Fibroblast of the aortic adventitia (primary cell): ENCODE results near the gene TC2N. TPM values are rescaled to one million over a fixed set of nuclear protein-coding genes. Genes with fewer than 3 reads are reported as not detected.

Experiments used
- DNase-seq: peaks from one replicate; pipeline ENCODE4 v3.0.0-alpha.2; 2010; ENCODE audit warnings: low read depth
- H3K4me3 ChIP-seq: 2 replicates; pipeline ENCODE4 v1.5.1; 2011; ENCODE audit warnings: low read depth, mild to moderate bottlenecking, control low read depth, low read length, moderate library complexity
- CTCF ChIP-seq: IDR thresholded peaks from 2 replicates; pipeline ENCODE4 v1.5.1; 2011; ENCODE audit warnings: mild to moderate bottlenecking, low read length, control low read depth, inconsistent platforms; ENCODE audit not compliant: insufficient read depth
- total RNA-seq: library from RNA; depleted of rRNA; stranded (reverse); fragments of >200 nt; gene quantifications from 2 replicates; pipeline ENCODE4 v1.2.3, GENCODE V29; 2012; ENCODE audit warnings: low replicate concordance

TC2N gene
- total RNA-seq, 1 donor: 1.6 TPM

DNA sequence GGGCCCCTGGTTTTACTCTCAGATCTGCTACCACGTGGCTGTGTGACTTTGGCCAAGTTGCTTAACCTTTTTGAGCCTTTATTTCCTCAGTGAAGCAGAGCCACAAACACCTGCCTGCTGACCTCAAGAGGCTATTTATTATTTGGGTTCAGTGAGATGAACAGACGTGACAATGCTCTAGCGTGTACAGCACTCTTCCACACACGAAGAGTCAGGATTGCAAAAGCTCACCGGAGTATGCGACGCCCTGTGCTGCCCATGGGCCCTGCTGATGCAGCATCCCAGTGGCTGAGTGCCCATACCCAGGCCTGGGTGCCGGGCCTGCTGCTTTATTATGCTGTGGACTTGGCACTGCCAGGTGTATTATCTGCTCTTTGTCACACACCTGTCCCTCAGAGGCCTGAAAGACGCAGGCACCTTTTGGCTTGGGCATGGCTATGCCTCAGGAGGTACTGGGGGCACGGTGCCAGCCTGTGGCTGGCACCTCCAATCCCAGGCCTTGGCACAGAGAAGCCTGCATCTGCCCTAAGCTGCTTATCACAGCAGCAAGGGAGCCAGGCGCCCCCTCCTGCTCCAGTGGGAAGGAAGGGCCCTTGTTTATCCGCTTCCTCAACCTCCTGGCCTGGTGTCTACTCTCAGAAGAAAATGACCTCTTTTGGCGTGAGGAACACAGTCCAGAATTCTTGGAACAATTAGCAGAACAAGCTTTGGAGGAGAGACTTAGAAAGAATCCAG is 22.3 kb upstream of the TC2N start:
- no peak for TF ChIP-seq CTCF
- no peak overlapping the region for H3K4me3 ChIP-seq
- no peak for DNase-seq

DNA sequence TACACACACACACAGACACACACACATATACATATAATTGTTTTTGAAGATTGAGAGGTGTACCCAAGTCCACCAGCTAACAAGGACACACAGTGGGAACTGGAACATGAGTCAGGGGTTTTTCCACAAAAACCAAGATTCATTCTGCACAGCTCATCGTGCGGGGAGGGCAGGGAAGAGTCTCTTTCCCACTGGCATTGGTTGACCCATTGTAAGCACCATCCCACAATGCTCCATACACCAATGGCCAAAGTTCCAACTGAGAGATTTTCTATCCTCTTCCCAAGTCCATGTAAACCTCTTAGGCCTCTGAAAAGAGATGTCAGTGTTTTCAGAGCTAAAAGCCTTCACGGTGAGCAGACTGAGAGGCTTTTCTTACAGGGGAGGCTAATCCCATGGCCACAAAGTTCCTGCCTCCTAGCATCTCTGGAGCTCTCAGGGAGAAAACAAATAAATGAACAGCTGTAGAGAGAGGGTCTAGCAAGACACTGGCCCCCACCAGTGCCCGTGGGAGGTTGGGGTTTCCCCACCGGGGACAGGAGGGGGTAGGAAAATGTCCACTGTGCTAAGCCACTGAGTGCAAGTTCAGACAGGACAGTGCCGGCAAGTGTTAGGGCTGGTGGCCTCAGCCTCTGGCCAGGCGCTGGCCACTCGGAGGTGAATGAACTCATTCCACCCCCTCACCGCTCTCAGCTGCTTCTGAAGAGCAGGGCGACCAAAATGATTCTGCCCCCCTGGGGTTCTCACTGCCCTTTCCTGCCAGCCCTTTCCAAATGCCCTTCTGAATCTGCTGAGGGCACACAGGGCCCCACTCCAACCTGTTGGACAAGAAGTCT is 21.5 kb upstream of the TC2N start:
- H3K4me3 ChIP-seq: no peak overlapping the region
- DNase-seq: peak; percentile 4
- no peak for TF ChIP-seq CTCF

- H3K4me3 ChIP-seq: no peak overlapping the region
- no peak for DNase-seq
- no peak for TF ChIP-seq CTCF
These were observed 19.6 kb upstream of the TC2N start for GRCh38 chr14:91886961-91887360.

DNA sequence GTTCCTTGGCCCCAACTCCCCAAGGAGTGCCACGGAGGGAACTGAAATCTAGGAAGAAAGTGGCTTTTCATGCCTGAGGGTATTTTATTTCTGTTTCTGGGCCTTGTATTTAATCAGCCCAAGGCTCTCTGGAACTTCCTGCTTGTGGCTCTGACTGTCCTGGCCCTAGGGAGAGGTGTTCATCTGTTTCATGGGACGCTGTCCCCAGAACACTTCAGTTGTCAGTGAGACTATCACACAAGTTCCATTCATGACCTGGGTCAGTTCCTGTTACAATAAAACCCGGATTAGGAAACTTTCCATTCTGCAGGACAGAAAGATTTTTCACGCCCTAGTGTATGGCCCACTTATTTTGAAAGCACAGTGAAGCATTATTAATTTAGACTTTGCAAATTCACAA is 18.5 kb upstream of the TC2N start:
- TF ChIP-seq CTCF: no peak
- H3K4me3 ChIP-seq: no peak overlapping the region
- DNase-seq: no peak

DNA sequence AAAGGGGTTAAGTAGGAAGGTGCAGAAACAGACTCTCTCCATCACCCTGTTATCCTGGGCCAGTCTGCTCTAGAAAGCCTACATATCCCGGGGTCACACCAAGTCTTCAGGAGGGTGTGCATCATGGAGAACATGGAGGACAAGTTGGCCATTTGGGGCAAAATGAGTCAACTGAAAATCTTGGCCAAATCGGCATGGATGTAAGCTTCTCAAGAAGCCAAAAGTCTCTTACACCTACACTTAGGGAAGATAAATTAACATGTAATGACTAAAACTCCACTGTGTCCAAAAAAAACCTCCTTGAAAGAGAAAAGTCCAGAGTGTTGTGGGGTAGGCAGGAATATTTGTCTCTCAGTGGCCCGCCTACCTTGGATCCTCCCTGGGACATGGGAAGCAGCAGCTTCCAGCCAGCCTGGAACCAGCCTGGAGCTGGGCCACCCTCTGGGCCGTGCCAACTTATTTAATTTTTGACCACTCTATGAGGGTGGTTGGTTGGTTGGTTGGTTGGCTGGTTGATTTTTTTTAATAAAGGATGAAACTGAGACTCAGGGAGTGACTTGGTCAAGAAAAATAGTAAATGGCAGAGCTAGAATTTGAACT is 17.9 kb upstream of the TC2N start:
- peak; percentile 46 for DNase-seq
- no peak overlapping the region for H3K4me3 ChIP-seq
- no peak for TF ChIP-seq CTCF

GRCh38 chr14:91884664-91885063 is 17.3 kb upstream of the TC2N start:
- DNase-seq: peak; percentile 33
- TF ChIP-seq CTCF: peak; percentile 10
- H3K4me3 ChIP-seq: no peak overlapping the region
